GM10847 (cell line): Measurements from ENCODE around the gene KRTAP5-8.
"Not testable (repeated sequence)": the region's sequence is repeated elsewhere in the genome, so short reads cannot be mapped to it uniquely, and the experiment has no call there.

ENCODE experiments used
- POLR2A ChIP-seq: IDR thresholded peaks from 2 replicates; pipeline ENCODE4 v1.6.1; 2011; ENCODE audit not compliant: insufficient read length; ENCODE audit errors: extremely low read depth

The KRTAP5-8 gene, protein sequence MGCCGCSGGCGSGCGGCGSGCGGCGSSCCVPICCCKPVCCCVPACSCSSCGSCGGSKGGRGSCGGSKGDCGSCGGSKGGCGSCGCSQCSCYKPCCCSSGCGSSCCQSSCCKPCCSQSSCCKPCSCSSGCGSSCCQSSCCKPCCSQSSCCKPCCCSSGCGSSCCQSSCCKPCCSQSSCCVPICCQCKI

DNA sequence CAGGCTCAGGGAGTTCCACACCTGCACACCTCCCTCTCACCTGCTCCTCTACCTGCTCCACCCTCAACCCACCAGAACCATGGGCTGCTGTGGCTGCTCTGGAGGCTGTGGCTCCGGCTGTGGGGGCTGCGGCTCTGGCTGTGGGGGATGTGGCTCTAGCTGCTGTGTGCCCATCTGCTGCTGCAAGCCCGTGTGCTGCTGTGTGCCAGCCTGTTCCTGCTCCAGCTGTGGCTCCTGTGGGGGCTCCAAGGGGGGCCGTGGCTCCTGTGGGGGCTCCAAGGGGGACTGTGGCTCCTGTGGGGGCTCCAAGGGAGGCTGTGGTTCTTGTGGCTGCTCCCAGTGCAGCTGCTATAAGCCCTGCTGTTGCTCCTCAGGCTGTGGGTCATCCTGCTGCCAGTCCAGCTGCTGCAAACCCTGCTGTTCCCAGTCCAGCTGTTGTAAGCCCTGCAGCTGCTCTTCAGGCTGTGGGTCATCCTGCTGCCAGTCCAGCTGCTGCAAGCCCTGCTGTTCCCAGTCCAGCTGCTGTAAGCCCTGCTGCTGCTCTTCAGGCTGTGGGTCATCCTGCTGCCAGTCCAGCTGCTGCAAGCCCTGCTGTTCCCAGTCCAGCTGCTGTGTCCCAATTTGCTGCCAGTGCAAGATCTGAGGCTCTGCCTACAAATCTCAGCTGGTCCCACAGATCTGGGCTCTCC, at the start of gene KRTAP5-8:
Gene KRTAP5-8 (plus strand): TSS at position 49 of the 689 bp plus-strand sequence. CDS start 31 bp downstream, at position 80.
- TF ChIP-seq POLR2A, result not testable (repeated sequence)

DNA sequence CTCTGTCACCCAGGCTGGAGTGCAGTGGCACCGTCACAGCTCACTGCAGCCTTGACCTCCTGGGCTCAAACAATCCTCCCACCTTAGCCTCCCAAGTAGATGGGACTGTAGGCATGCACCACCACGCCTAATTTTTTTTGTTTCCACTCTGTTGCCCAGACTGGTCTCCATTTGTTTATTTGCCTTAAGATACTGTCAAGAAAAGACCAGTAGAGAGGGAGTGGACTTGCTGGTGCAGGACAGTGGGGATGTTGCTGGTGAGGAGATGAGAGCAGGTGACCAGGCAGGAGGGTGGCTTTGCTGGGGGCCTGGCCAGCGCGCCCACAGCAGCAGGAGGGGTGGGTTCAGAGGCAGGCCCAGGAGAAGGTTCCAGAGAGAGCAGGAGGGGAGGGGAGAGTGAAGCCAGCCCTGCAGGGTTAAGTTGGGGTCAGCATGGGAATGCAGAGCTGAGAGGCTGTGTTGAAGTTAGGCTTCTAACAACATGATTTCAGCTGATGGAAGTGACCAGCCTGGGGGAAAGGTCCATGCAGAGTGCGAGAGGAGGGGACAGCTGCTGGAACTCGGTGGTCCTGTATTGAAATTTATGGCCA, 49.0 kb upstream of the KRTAP5-8 start:
- TF ChIP-seq POLR2A, result no peak

DNA sequence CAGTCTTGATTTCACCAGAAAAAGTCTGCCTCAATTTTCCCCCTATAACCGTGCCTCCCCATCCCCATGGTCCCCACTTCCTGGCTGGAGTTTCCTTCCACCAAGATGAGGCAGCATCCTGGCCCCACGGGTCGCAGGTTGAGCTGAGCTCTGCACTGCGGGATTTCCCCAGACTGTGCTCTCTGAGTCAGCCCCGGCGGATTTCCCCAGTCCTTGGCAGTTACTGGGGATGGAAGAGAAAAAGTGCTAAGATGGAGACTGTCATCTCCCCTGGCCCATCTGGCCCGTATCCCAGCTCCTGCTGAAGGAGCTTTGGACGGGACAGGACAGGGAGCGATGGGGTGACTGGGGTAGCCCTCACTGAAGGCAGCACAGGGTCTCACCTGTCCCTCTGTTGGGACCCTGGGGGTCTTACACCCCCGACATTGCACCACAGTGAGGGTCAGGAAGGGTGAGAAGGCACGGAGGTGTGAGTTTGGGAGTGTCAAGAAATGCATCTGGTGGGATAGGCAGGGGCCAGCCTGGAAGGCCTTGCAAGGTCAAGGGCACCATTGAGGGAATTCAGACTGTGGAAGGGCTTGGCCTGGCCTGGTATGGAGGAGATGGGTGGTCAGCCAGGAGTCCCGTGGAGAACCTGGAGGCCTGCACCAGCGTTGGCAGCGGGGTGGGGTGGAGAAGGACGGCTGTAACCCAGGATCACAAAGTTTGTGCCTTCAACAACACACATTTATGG, 48.3 kb upstream of the KRTAP5-8 start:
- no peak for TF ChIP-seq POLR2A

DNA sequence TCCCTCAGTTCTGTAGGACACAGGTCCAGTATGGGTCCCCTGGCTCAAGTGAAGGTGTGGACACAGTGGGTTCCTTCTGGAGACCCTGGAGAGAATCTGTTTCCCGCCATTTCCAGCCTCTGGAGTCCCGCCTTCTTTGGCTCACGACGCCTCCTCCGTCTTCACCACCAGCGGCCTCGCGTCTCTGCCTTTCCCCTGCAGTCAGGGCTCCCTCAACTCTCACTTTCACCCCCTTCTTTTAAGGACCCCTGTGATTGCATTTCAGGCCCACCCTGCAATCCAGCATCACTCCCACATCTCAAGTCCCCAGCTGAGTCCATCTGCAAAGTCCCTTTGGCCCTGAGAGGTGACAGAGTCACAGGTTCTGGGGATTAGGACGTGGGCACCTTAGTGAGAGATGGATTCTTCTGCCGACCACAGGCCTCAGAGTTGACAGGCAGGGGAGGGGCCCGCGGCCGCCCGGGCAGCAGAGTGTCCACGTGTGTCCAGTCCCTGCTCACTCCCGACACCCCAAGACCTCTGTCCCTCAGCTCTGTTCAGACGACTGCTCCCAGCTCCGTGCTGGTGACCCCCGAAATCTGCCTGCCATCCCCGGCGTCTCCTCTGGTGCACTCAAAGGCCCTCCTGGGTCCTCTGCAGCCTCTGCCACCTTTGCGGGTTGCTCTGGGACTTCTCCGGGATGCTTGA, 47.6 kb upstream of the KRTAP5-8 start:
- TF ChIP-seq POLR2A, result no peak

DNA sequence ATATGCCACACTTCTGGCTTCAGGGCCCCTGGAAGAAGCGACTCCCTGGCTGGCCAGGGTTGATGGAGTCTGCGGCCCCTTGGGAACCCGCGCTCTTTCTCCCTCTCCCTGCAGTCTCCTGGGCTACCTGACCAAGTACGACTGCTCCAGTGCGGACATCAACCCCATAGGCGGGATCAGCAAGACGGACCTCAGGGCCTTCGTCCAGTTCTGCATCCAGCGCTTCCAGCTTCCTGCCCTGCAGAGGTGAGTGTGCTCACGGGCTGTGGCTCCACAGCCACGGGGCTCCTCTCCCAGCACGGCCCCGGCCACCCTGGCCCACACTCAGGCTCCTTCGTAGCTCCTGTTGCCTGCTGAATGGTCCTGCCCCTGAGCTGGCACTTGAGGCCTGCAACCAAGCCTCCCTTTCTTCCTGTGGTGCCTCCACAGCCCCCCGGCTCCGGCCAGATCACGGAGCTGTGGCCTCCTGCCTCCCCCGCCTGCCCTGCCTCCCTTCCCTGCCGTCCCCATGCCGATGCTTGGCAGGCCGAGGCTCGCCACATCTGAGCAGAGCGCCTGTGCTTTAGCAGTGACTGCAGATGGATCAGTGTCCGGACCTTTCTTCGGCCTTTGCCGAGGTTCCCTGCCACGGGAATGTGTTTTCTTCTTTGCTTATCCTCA, 47.0 kb upstream of the KRTAP5-8 start:
- TF ChIP-seq POLR2A, result no peak

DNA sequence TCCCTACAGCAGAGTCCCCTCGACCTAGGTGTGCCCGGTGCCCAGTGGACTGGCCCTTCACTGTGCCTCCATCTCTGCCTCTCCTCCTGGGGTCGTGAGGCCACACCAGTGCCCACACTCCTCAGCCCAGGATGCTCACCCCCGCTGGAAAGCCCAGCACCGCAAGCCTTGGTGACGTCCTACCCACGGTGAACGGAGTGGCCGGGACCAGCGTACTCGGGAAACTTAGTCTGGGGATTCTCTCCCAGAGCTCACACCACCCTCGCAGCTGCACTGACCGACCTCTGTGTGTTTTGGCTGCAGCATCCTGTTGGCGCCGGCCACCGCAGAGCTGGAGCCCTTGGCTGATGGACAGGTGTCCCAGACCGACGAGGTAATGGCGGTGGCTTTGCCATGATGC, 46.3 kb upstream of the KRTAP5-8 start:
- TF ChIP-seq POLR2A, result no peak

DNA sequence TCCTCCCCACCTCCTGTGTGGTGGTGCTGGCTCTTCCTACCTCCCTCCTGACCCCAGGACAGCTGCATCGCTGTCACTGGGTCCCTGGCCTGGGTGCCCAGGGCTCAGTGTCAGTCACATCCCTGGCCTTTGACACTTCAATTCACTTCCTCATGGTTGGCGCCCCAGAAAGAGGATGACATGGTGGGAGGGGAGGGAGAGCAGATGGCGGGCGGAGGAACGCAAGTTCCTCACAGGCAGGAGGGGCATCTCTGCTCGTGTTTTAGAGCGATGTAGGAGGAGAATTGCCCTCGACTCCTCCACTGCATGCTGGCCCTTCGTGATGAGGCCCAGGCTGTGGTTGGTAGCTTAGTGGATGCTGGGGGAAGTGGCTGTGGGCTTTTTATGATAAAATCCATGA, 45.9 kb upstream of the KRTAP5-8 start:
- no peak for TF ChIP-seq POLR2A

DNA sequence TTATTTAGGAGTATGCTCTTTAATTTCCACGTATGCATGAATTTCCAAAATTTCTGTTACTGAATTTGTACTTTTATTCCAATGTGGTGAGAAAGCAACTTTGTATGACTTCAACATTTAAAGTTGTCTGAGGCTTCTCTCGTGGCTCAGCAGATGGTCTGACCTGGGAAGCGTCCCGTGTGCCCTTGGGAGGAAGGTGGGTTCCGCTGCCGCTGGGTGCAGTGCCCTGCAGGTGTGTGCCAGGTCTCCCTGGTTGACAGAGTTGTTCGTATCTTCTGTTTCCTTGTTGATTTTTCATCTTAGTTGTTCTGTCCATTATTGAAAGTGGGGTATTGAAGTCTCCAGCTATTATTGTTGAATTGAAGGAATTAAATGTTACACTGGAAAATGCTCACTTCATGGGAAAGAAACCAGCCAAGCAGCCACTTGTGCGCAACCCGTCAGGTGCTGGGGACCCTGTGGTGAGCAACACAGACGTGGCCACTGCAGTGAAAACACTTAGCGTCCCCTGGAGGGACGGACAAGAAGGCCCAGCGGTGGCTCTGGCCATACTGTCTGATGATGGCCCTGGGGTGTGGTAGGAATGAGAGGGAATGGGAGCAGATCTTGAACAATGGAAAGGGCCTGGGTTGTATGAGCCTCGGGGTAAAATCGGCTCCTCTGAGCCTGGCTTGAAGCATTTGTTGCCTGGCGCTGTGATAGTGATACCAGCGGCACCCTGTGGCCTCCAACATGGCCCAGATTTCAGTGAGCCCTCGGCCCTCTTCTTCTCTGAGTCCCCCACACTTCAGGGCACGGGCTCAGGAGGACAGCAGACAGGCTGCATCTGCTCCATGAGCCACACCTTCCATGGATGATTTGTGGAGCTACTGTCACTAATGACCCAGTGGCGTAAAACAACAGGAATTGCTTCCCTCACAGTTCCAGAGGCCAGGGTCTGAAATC, 42.3 kb upstream of the KRTAP5-8 start:
- no peak for TF ChIP-seq POLR2A

DNA sequence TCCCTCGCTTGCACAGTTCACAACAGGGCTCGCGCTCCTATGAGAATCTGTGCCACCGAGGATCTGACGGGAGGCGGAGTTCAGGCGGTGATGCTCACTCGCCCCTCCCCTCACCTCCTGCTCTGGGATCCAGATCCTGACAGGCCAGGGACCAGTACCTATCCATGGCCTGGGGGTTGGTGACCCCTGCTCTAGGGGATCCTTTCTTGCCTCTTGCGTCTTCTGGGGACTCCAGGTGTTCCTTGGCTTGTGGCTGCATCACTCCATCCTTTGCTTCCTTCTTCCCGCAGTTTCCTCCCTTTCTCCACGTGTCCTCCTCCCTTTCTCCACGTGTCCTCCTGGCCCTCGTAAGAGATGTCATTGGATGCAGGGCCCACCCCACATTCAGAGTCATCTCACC, 41.4 kb upstream of the KRTAP5-8 start:
- no peak for TF ChIP-seq POLR2A

DNA sequence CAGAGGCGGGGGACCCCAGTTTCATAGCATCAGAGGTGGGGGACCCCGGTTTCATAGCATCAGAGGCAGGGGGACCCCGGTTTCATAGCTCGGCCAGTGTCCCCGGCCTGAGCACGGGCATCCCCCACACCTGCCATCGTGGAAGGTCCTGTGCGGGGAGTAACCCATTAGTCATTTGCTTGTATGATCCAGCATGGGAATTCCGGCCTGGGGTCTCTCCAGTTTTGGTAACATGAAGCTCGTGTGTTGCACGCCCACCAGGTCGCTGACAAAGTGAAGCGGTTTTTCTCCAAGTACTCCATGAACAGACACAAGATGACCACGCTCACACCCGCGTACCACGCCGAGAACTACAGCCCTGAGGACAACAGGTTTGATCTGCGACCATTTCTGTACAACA, 39.7 kb upstream of the KRTAP5-8 start:
- TF ChIP-seq POLR2A, result no peak

DNA sequence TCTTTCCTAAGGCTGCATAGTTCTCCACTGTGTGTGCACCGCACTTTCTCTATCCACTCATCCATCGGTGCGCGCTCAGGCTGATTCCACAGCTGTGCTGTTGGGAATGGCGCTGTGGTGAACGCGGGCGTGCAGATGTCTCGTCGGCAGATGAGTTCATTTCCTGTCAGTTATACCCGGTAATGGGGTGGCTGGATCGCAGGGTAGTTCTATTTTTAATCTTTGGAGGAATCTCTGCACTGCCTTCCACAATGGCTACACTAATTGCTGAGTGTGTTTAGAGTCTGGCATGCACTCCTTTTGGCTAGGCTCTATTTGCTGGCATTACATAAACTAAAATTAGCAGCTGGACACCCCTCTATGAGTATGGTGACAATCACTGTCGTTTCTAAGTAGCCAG, 38.7 kb upstream of the KRTAP5-8 start:
- TF ChIP-seq POLR2A, result no peak

DNA sequence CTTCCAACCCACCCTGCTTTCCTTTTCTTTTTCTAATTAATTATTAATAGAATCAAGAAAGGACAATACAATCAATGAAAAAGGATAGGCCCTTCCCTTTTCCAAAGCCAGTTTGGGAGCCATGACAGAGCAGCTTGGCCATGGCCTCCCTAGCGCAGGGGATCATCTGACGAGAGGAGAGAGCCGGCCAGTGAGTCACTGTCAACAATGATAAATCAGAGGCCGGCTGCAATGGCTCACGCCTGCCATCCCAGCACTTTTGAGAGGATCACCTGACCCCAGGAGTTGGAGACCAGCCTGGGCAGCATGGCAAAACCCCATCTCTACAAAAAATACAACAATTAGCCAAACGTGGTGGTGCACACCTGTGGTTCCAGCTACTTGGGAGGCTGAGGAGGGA, 38.3 kb upstream of the KRTAP5-8 start:
- no peak for TF ChIP-seq POLR2A

DNA sequence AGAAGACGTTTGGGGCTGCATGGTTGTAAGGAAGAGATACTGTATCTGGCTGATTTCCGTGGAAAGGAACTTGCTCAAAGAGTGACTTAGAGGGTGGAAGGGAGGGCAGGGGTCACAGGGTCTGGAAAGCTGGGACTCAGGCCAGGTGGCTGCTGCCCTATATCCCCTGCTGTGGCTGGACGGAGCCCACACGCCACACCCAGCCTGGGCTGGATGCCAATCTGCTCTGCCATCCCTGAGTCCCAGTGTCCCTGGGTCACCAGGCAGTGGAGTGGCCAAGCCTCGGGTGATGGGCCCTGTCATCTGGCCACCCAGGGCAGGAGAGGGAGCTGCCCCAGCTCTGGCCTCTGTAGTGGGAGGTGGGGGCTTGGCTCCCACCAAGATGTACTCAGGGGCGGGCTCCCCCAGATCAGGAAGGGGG, 37.2 kb upstream of the KRTAP5-8 start:
- TF ChIP-seq POLR2A, result no peak
